Right lobe of liver (tissue), 4 donors: ENCODE data around the gene NUFIP2.

Source experiments
- CTCF ChIP-seq, 4 donors: fragments of 200-600 bp in 3 of 4; fragments of 450-650 bp in 1 of 4; IDR thresholded peaks; one replicate each; pipeline versions ENCODE4 v1.5.1 to v1.8.0; 2016 to 2022; ENCODE audit warnings: antibody characterized with exemption in 4 of 4, mild to moderate bottlenecking in 2 of 4
- POLR2A ChIP-seq: fragments of 450-650 bp; IDR thresholded peaks from one replicate; pipeline ENCODE4 v1.6.1; 2017; ENCODE audit warnings: antibody characterized with exemption, mild to moderate bottlenecking
- donor health status: DM: no; HTN: no; CAD: no.
- donor health status: DM: no; HTN: no; CAD: no.
- donor health status: DM: no; HTN: yes; CAD: no.

GRCh38 chr17:29322363-29322762 lies 28.4 kb upstream of the NUFIP2 start:
- no peak for TF ChIP-seq POLR2A
- TF ChIP-seq CTCF (IDR thresholded peaks at IDR 0.05), result no peak
